Stimulated activated naive CD4-positive, alpha-beta T cell treated with Interleukin-2 at 50 U/mL for 16 hours (primary cell): ENCODE data around the gene ZC2HC1B.

Experiments
- DNase-seq: peaks from one replicate; lab custom pipeline; 2025; lab: John Stamatoyannopoulos, UW

The ZC2HC1B gene

DNA sequence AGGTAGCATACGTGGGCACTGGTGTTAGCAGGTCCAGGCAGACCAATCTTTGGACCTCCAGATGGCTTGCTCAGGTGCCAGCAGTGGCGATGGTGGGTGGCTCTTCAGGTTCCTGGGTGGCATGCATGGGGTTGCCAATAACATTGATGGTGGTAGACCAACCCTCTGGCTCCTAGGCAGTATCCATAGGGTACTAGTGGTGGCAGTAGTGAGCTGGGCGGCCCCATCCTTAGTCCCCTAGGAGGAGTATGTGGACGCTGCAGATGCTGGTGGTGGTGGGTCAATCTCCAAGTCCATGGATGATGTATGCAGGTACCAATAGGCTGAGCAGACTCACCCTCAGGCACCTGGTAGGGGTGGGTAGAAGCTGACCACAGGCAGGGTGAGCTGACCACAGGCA is 70.6 kb downstream of the ZC2HC1B start:
- DNase-seq, result no peak

DNA sequence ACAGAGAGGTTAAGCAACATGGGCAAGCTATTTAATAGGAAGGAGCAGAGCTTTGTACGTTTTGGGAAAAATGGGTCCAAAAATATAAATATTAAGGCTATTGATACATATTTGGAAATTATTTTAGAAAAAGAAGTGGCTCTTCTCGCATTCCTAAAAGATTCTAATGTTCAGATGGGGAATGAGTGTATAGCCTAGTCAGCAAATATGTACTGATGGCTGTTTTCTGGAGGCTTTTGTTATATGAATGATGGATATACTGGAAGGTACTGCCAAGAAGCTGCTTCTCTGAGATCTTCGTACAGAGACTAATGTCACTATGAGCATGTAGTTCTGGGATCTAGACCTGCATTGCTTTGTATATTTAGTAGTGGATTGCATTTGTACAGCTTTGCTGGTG is 72.1 kb downstream of the ZC2HC1B start:
- no peak for DNase-seq

DNA sequence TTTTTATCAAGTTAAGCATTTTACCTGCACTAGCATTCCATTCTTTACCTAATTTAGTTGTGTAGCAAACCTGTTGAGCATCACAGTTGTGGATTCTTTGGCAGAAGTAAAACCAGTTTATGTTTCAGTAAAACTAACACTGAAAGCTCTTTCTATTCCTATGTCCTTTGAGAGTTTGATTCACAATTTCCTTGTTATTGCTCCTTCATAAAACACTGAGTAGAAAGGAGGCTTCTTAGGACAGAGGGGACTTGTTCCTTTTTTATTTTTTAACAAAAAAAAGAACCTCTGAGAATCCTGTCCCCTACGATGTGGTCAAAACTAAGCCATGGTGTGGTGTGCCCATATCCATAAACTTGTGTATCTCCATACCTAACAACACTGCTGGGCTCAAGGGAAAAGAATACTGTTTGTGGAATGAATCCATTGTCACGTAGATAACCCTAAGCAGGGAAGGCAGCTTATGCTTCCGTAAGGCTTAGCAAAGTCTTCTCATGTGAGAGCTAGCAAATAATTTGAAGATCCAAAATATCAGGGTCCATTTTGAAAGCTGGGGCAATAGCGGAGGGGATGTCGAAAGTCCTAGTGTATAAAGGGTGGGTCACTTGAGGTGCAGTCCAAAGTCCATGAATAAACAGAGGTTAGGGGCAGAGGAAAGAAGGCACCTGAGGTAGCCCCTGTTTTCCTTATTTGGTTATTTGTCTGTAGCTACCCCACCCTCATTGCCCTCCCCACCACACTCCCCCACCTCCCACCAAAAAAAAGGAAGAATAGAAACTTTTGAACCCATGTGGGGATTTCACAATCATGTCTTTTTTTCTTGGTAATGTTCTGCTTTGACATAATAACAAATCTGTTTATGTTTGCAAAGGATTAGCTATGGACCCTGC is 72.7 kb downstream of the ZC2HC1B start:
- DNase-seq, result no peak

DNA sequence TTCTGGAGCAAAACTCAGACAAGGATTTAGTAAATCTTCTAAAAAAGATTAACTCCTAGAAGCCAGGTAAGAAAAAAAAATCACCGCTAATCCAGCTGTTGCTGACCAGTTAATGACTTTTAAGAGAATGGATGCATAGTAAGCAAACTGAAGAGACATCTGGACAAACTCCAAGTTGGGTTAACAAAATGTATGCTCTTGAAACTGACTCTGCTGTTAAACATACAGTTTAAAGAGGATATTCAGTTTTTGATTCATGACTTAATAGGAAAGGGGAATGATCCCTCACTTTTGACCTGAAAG is 73.3 kb downstream of the ZC2HC1B start:
- DNase-seq, result no peak

DNA sequence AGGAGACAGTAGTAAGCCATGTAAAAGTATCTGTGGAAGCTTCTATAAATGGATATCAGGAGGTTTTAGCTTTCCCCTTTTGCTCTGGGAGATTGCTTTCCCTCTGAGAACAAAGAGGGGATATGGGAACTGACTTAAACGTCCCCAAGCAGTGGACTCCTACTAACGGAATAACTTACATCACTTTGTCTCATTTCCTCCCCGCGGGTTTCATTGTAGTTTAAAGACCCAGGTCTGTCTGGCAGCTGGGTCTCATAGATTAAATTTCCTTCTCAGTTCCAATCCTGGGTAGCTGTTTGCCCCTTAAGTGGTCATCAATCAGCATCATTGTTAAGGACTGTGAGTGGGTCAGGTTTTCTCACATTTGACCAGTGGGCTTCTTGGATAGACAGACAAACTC is 75.1 kb downstream of the ZC2HC1B start:
- no peak for DNase-seq

DNA sequence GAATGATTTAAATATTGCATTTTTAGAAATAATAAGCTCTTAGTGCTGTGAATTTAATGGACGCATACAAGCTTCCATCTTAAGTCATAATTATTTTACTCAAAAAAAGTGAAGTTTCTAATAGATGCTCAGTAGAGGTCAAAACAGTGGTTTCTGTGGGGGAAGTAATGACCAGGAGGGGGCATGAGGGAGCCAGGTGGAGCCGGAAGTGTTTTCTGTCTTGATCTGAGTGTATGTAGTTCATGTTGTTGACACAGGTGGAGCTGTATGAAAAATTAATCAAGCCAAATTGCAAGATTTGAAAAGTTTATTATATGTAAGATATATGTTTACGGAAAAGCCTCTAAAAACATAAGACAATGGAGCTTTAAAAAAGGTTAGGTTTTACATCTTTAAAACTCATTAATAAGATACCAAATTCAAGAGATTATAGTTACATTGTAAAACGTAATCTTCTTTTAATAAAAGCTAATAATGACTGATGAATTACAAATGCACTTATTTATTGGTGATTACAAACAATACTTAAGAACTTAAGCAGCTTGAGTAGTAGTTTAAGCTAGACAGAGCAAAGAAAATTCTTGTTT is 75.8 kb downstream of the ZC2HC1B start:
- DNase-seq, result peak; percentile 13

DNA sequence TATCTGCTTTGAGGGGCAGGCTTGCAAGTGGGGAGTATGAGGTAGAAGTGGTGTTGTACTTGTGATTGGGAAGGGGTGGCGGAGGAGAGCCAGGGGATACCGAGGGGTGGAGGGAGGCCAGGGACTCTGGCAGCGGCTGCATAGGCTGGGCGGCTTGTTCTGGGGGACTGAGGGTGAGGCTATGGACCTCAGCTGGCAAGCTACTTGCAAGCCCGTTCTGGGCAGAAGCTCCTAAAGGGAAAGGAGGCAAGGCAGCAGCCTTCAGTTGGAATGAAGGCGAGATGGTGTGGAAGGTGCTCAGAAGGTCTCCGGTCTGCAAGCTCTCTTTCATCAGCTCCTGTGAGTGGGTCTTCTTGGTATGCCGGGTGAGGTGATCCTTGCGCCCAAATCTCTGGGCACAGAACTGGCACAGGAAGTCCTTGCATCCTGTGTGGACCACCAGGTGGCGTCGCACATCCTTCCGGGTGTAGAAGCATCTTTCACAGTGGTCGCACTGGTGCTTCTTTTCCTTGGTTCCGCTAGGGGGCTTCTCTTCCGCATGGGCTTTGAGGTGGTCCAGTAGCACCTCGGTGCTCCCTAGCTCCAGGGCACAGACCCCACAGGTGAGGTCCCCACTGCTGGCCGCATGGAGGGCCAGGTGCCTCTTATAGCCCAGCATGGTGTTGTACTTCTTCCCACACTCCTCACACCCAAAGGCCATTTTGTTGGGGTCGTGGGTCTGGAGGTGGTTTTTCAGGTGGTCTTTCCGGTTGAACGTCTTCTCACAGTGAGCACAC is 77.8 kb downstream of the ZC2HC1B start:
- peak; percentile 17 for DNase-seq

DNA sequence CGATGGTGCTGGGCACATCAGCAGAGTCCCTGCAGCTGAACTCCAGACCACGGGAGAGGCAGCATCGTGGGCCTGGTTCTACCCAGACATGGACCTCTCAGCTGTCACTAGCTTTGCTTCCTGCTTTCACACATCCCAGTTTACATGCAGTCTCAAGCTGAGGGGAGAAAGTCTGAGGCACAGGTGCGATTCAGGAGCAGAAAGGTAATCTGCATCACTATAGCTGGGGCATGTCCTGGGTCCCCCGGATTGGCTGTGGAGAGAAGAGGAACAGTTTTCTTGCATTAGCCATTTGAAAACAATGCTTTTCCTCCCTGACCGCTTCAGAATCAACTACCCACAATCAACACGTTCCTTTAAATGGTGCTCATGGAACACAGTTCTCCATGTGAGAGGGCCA is 83.9 kb downstream of the ZC2HC1B start:
- no peak for DNase-seq

DNA sequence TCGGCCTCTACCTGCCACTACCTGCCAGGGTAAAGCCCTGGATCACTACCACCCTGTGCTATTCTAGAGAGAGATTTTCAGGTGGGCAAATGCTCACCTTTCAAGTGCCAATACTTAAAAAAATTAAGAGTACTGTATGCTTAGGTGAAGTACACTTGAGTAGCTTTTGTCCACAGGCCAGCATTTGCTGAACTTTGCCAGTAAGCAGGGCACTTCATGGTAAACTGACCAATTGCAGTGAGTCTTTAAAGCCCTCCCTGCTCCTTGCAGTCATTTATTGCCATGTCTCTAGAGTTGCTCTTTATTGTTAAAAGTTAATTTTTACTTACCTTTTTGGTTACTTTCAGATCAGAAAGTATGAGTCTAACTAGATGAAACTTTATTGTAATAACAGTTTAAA is 85.3 kb downstream of the ZC2HC1B start:
- no peak for DNase-seq

DNA sequence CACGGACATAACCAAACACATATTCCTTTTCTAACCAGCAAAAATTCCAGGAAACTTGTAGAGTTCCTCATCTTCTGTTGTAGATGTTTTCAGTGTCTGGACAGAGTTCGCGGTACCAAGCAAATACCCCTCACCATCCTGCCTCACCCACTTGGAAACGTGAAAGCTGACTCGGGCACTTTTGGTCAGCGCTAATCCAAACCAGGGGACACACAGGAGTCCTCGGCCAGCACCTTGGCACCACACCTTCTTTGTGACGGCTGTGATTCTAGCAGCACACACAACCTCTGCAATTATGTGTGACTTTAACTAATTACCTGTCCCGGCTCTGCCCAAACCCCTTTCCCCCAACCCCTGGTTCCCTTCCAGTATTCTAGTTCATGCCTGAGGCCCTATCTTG is 85.7 kb downstream of the ZC2HC1B start:
- DNase-seq, result no peak

DNA sequence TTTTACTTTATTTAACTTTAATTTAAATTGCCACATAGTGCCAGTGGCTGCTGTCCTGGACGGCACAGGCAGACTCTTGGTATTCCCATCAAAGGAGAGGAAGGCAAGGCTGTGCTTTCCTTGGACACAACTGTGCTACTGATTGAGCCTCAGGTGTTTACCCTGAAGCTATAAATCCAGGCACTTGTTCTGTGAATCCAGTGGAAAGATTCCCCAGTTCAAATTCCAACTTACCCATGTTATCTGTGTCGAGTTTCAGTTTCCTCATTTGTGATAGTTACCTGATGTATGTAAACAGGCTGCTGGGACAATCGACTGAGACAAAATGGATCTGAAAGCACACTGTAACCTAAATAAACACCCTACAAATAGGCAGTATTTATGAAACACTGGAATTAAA is 86.6 kb downstream of the ZC2HC1B start:
- no peak for DNase-seq

DNA sequence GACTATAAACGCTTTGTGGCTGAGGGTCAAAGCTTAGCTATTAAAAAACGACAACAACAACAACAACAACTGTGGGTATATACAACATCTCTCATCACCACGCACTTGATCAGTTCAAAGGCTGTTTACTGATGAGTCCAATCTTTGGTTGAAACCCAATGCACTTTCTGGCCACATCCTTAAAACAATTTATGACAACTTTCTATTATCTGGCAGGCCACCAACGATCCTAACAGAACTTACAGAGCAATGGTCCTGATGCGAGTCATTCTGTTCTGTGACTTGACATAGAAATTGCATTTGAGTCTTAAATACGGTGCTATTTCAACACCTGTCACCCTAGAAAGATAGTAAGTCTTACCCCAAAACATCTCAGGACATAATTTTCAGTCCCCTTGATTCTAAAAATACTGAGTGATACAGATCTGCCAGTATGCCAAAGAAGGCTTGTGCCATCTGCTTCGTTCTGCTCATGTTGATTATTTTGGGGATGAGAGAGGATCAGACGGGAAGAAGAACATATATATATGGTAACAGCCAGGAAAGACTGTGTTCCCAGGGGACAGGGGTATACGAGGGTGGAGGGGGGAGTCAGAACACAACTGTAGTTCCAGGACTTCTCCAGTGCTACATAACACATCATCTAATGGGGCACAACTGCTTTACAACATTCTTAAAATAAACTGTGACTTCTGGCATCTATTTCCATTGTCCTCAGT is 87.9 kb downstream of the ZC2HC1B start:
- no peak for DNase-seq

DNA sequence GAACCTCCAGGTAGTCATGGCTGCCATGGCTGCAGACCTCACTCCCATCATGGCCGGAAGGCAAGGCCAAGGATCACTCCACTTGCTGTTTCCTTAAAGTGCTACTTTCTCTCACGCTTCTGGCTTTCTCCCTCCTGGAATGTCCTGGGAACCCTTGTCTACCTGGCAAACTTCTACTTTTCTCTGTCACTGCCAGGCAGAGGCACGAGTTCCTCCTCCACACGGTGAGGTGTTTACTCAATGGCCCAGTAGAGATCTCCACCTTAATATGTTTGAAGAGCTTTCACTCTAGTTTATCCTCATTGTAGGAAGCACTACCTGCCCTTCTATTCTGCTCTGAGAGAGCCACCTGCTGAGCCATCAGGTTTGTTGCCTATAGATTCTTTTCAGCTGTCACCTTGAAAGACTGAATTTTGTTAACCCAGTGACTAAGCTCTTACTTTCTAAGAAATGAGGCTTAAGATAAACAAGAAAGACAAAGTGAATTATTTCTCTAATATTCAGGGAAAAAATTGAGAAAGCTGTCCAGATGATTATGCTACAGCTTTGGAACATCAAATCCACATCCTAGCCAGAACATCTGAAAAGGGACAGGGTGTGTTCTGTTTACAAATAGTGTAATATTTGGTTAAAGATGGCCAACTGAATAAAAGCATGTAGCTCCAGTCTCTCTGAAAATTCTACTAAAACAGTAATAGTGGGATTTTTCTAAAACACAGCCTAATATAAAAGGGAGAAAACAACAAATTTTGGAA is 88.8 kb downstream of the ZC2HC1B start:
- DNase-seq, result no peak

DNA sequence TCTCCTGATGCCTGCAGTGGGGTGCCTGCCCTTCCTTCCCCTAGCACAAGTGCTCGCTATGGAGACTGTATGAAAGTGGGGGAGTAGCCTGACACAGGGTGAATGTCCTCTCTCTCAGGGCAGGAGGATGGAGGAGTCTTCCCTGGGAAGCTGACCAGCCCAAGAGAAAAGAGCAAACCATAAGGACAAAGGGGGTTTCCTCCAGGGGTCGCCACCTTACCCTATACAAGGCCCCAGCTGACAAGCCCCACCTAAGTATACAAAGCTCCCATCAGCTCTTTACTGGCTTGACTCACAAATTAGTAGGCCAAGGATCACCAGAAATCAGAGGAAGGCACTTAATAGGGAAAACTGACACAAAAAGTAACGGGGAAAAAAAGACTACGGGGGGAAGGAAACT is 89.6 kb downstream of the ZC2HC1B start:
- no peak for DNase-seq

DNA sequence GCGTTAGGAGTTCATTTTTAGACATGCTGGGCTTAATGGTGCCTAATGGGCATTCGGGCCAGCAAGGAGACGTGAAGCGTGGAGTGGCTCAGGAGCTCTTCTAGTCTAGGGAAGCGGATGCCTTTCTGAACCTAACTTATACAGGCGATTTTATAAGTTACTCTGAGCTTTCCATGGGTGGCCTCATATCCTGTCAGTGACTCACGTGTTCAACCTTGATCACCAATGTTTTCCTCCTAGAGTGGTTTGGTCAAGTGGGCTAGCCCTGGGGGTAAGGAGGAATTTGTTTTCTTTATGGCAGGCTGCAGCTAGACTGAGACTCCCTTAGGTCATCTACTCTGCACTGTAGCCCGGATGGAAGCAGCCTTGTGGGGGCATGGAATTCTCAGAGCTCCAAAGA is 91.7 kb downstream of the ZC2HC1B start:
- no peak for DNase-seq

DNA sequence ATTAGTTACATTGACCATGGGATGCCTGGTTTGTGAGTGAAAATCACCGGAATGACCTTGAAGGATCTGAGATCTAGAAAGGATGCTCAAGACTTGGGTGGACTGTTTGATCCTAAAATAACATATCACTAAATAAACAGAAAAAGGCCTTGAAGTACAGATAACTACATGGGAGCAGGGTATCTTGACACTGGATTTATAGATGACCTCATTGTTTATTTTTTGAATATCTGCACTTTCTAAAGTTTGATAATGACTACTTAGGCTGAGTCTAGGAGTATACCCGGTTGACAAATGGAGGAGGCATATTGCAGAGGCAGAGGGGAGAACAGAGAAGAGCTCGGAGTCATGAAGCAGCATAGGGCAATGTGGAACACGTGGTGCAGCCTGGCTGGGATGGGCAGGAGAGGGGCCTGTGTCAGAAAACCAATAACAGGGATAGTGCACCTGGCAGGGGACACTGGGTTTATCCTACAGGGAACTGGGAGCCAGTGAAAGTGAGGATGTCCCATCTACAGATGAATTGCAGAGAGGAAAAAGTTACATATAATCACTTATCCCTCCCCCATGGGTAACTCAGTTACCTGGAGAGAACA is 93.5 kb downstream of the ZC2HC1B start:
- no peak for DNase-seq

DNA sequence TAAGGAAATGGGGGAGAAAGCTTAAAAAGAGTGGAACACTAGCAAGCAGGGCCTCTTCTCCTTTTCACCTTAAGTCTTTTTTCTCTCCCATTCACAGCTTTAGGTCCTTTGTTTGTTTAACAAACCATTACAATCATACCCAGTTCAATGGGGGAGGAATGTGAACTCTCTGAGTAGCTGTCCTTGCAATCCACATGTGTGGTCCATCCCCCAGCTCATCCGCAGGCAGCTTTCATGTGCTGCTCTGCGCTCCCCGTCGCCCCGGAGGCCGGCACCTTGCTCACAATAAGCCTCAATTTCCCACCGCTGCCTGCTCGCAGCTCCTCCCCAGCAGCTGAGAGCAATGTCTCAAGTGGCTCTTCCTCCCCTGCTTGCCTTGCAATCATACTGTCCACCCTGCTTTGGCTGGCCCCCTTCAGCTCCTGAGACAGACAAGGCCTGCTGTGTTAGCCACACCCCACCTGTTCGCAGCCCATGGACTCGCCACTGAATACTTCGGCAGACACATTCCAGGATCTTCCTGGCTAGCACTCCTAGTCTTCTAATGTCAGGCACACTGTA is 94.6 kb downstream of the ZC2HC1B start:
- DNase-seq, result no peak

DNA sequence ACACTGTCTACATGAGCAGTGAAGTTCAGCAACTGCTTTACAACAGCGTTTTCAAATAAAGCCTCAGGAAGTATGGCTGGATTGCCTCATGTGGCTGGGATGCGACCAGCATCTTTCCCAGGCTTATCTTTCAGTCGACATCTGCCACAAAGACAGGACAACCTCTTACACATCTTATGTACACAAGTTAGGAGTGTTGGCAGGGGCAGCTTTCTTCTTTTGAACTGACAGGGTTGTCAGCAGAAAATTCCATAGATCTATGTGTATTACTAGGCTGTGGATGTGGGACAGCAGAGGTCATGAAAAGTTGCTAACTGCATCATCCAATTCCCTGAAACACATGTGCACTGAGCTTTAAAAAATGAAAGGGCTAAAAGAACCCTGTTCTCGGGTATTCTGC is 95.7 kb downstream of the ZC2HC1B start:
- no peak for DNase-seq

DNA sequence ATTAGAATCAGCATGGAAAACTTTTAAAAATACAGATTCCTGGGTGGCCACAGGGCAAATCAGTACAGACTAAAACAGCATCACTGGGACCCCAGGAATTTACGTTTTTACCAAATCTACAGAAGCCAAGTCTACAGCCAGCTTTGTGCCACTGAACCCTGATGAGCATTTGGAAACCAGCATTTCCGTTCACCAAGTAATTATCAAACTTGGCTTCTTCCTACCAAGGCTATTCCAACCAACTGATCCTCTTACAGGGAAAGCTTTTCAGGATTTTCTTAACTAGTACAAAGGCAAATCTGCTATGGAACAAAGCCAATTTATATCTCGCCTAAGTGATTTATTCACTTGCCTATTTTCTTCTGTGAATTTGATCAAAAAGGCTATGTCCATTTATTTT is 96.8 kb downstream of the ZC2HC1B start:
- DNase-seq, result no peak

DNA sequence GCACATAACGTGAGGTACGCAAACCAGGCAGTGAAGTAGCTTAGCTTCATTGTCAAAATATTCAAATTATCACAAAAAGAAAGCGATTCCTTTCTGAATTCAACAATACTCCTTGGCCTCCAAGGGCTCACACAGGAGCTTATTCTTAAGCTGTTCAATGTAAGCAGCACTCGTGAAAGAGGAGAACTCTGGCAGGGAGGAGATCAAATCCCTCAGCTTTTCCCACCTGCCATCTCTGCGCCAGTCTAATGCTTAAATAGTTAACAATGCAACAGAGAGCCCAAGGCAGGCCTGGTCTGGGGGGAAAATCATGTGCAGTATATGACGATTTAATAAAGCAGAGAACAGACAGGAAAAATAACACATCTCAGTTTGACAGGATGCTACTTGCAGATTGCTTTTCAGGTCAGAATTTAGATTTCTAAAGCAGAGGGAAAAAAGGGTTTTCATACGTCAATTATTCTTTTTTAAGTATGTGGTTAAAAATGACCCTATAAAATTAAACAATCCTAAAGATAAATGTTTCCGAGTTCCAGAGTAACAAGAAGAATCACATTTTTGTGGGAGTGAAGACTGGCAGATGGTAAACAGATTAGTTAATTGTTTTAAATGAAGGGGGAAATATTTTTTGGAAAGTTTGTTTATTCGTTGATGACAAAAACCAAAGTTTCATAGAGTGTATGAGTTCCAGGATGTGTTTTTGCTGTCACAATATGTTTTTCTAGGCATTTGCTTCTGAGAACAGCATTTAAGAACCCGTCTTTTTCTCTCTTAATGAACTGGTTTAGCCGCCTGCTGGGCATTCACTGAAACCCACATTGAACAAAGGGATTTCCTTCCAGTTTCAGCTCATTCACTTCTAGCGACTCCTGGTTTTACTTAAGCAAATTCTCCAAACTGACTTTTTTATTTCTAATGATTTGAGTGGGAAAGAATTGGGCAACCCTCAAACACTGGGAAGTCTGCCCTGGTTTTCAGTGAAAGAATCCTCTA is 97.9 kb downstream of the ZC2HC1B start:
- DNase-seq, result no peak
